K562 (cell line): Measurements from ENCODE around the gene VWC2L. TPM values are rescaled to one million over a fixed set of nuclear protein-coding genes. Genes with fewer than 3 reads are reported as not detected.

Source experiments
- ATAC-seq: fragments of 200-7000 bp; cut with Tn5 transposase; 3 replicates; pipeline ENCODE4 v1.9.1; 2020; ENCODE audit warnings: moderate library complexity
- BruUV-seq: library from RNA; stranded (reverse); fragments of 400-500 nt; replicated peaks from 2 replicates; lab custom pipeline; 2021; lab: Mats Ljungman, UMichigan
- CTCF ChIA-PET: fragments of 300-600 bp; formaldehyde crosslinking; extraction: SDS; loops from one replicate; lab custom pipeline; 2021; ENCODE audit warnings: low intra/inter-chr PET ratio; lab: Yijun Ruan, JAX
- POLR2A ChIA-PET: fragments of 300-600, 350-650 bp; sonication (Branson Sonifier 250); formaldehyde crosslinking; extraction: SDS; loops from one replicate; lab custom pipeline; 2021; ENCODE audit warnings: antibody characterized with exemption, inconsistent platforms; lab: Yijun Ruan, JAX
- DNase-seq, 4 experiments: peaks; one replicate each; pipeline versions ENCODE4 v3.0.0 to v3.0.0-alpha.2; 2011 to 2018; ENCODE audit warnings: low spot score in 3 of 4, mixed read lengths in 3 of 4; ENCODE audit errors: extremely low read depth in 1 of 4
- FAIRE-seq: peaks from 2 replicates; lab custom pipeline; 2011; peaks lifted over from hg19 to GRCh38; lab: Jason Lieb, UNC
- H2AFZ ChIP-seq: 2 replicates; pipeline ENCODE4 v1.6.0; 2011; ENCODE audit warnings: low read depth, low read length, control low read depth, inconsistent platforms
- H3K27ac ChIP-seq: fragments of 200-600 bp; 3 replicates; pipeline ENCODE4 v1.8.0; 2011; ENCODE audit warnings: low read depth, mild to moderate bottlenecking, control low read depth, inconsistent platforms, low read length, moderate library complexity, mixed read lengths; ENCODE audit errors: extremely low read depth
- H3K27me3 ChIP-seq, 2 experiments: fragments of 300-600 bp in 1 of 2; 2 replicates in 1 of 2; 3 replicates in 1 of 2; pipeline versions ENCODE4 v1.6.0 to v1.8.0; 2011; ENCODE audit warnings: inconsistent platforms in 2 of 2, low read length in 2 of 2, mild to moderate bottlenecking in 1 of 2, mixed read lengths in 1 of 2, moderate library complexity in 1 of 2; ENCODE audit not compliant: control insufficient read depth in 2 of 2, insufficient read depth in 2 of 2
- H3K36me3 ChIP-seq: fragments of 300-600 bp; 3 replicates; pipeline ENCODE4 v1.8.0; 2011; ENCODE audit warnings: mild to moderate bottlenecking, low read length, inconsistent platforms; ENCODE audit not compliant: control insufficient read depth, insufficient read depth
- H3K4me1 ChIP-seq, 2 experiments: fragments of 200-600 bp in 1 of 2; replicated peaks in 1 of 2; 2 replicates in 1 of 2; 3 replicates in 1 of 2; pipeline versions ENCODE4 v1.5.1 to v1.8.0; 2011; ENCODE audit warnings: inconsistent platforms in 2 of 2, low read length in 2 of 2, mild to moderate bottlenecking in 1 of 2, mixed read lengths in 1 of 2, moderate library complexity in 1 of 2; ENCODE audit not compliant: control insufficient read depth in 2 of 2, insufficient read depth in 2 of 2
- H3K4me2 ChIP-seq: 2 replicates; pipeline ENCODE4 v1.6.1; 2011; ENCODE audit warnings: low read length, control low read depth, inconsistent platforms, mixed read lengths; ENCODE audit not compliant: insufficient read depth
- H3K4me3 ChIP-seq: fragments of 200-600 bp; sonication (generic), shearing (Covaris generic); 2 replicates; pipeline ENCODE4 v1.5.1; 2016; ENCODE audit warnings: control low read depth, inconsistent platforms
- H3K79me2 ChIP-seq: fragments of 200-600 bp; 3 replicates; pipeline ENCODE4 v1.8.0; 2011; ENCODE audit warnings: low read length, inconsistent platforms; ENCODE audit not compliant: control insufficient read depth, insufficient read depth
- H3K9ac ChIP-seq, 2 experiments: 2 replicates each; pipeline versions ENCODE4 v1.6.0 to v1.6.1; 2011; ENCODE audit warnings: low read depth in 2 of 2, low read length in 2 of 2, control low read depth in 1 of 2, inconsistent platforms in 1 of 2, mild to moderate bottlenecking in 1 of 2, mixed read lengths in 1 of 2; ENCODE audit not compliant: insufficient read depth in 1 of 2
- H3K9me1 ChIP-seq: one replicate; pipeline ENCODE4 v1.6.0; 2011; ENCODE audit warnings: inconsistent platforms, mild to moderate bottlenecking, low read length, moderate library complexity; ENCODE audit not compliant: control insufficient read depth, insufficient read depth
- H3K9me3 ChIP-seq: replicated peaks from 2 replicates; pipeline ENCODE4 v1.5.1; 2011; ENCODE audit warnings: low read depth, low read length, inconsistent platforms; ENCODE audit not compliant: control insufficient read depth, insufficient read depth
- H4K20me1 ChIP-seq: replicated peaks from 2 replicates; pipeline ENCODE4 v1.6.1; 2011; ENCODE audit warnings: low read length, inconsistent platforms, mixed read lengths; ENCODE audit not compliant: control insufficient read depth, insufficient read depth
- BDP1 ChIP-seq: IDR thresholded peaks from 3 replicates; pipeline ENCODE4 v1.6.1; 2011; ENCODE audit not compliant: insufficient read length, insufficient read depth
- CBFA2T3 ChIP-seq: fragments of 450-650 bp; IDR thresholded peaks from 2 replicates; pipeline ENCODE4 v1.6.1; 2017
- RCOR1 ChIP-seq, 2 experiments: IDR thresholded peaks; 2 replicates each; pipeline ENCODE4 v1.6.1; 2012; ENCODE audit warnings: low read depth in 2 of 2, low read length in 2 of 2, borderline replicate concordance in 1 of 2, improper control_type of control experiment in 1 of 2
- U2AF1 ChIP-seq: fragments of 200-400 bp; formaldehyde crosslinking; optimal IDR thresholded peaks from 2 replicates; pipeline ENCODE3; 2017; ENCODE audit warnings: mild to moderate bottlenecking, low read depth, low read length, moderate library complexity
- ZNF668 ChIP-seq: fragments of 250-450 bp; sonication (Bioruptor Pico); IDR thresholded peaks from 2 replicates; pipeline ENCODE4 v1.8.0; 2022; ENCODE audit warnings: mild to moderate bottlenecking, inconsistent platforms
- WGBS: fragments of 100-300 bp; shearing (Covaris generic); methylation state at CpG from one replicate; pipeline ENCODE4 v1.1.6; 2016; ENCODE audit warnings: low coverage, mixed read lengths; ENCODE audit not compliant: insufficient coverage; ENCODE audit errors: missing lambda C conversion rate; 5-methylcytosine and 5-hydroxymethylcytosine counted together
- in situ Hi-C: fragments of 300-500 bp; cut with MboI; formaldehyde crosslinking; loops from 4 replicates; pipeline ENCODE4 v1.15.0; 2018; ENCODE audit warnings: inconsistent platforms, mixed read lengths
- intact Hi-C: fragments of 100-400 bp; cut with micrococcal nuclease; formaldehyde crosslinking; loops from 2 replicates; pipeline ENCODE4 v1.14.2; 2022
- polyA plus RNA-seq, 8 experiments: library from polyadenylated mRNA; depleted of rRNA in 4 of 8; stranded (reverse) in 5 of 8; unstranded in 3 of 8; fragments of >200 nt; fragmentation: Nextera tagmentation in 2 of 8; fragmentation: Illumina TruSeq in 1 of 8; extraction: Ambion mirVana in 2 of 8; extraction: Trizol in 1 of 8; gene quantifications; 2 replicates each; pipeline versions ENCODE4 v1.2.1 to v1.2.3, GENCODE V29; 2011 to 2014; ENCODE audit warnings: inconsistent platforms in 1 of 8, missing spikeins in 1 of 8
- total RNA-seq, 7 experiments: library from RNA; depleted of rRNA in 6 of 7; stranded (reverse); fragments of >200 nt in 6 of 7; fragmentation: Illumina TruSeq in 2 of 7; extraction: Trizol in 2 of 7; gene quantifications; 2 replicates each; pipeline versions ENCODE4 v1.2.1 to v1.2.3, GENCODE V29; 2011 to 2021; ENCODE audit warnings: low replicate concordance in 1 of 7
- TF ChIP-seq, protein P1 (sequence below): sonication (generic); formaldehyde crosslinking; IDR thresholded peaks from 2 replicates; pipeline ENCODE4 v1.8.1; 2022; ENCODE audit warnings: missing genetic modification reagents
- TF ChIP-seq, protein P2 (sequence below): fragments of 250-450 bp; sonication (Bioruptor Pico); IDR thresholded peaks from 2 replicates; pipeline ENCODE4 v1.5.0; 2020; ENCODE audit warnings: mild to moderate bottlenecking

The VWC2L gene
- total and polyA plus RNA-seq, 9 of the 15 experiments (the other 6 are each of a cell fraction or from before 2014, with no cell fraction given) = not detected

DNA sequence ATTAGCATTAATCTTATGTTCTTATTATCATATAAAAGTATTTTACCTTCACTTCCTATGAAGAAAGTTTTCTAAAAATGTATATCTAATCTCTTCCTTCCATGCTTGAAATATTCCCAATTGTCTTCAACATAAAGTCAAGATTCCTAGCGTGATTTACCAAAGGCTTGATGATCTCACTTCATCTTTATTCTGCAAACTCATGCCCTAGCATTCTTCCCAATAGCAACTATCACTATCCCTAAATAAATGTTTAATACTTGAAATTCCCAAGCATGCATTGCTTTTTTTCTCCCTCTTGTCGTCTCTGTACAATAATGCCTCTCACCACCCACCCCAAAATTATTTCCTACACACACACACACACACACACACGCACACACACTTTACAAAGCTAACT is 125.8 kb downstream of the VWC2L start:
- Histone ChIP-seq H3K27me3 (no peaks in the 10 kb centered on the region), H3K27ac (no peak overlapping the region), H3K4me3 (no peak overlapping the region), H3K9ac (no peak overlapping the region), H3K4me1 (no peaks in the 10 kb centered on the region), H3K79me2 (no peaks in the 10 kb centered on the region), H3K4me2 (no peak overlapping the region), H3K9me1 (no peaks in the 10 kb centered on the region), H3K36me3 (no peaks in the 10 kb centered on the region), H4K20me1 (no peaks in the 10 kb centered on the region), H2AFZ (no peak overlapping the region), H3K9me3 (no peaks in the 10 kb centered on the region)
- WGBS = 0% methylated on average over 1 of the region's 3 CpGs
- CTCF ChIA-PET = no interaction called here
- FAIRE-seq (no peak), DNase-seq (no peak), ATAC-seq (no peak)
- no peak for TF ChIP-seq RCOR1 (IDR thresholded peaks at IDR 0.05; ENCODE audit: borderline replicate concordance in 1 of 2, low read depth in 2 of 2, low read length in 2 of 2)
- TF ChIP-seq, protein P1, sequence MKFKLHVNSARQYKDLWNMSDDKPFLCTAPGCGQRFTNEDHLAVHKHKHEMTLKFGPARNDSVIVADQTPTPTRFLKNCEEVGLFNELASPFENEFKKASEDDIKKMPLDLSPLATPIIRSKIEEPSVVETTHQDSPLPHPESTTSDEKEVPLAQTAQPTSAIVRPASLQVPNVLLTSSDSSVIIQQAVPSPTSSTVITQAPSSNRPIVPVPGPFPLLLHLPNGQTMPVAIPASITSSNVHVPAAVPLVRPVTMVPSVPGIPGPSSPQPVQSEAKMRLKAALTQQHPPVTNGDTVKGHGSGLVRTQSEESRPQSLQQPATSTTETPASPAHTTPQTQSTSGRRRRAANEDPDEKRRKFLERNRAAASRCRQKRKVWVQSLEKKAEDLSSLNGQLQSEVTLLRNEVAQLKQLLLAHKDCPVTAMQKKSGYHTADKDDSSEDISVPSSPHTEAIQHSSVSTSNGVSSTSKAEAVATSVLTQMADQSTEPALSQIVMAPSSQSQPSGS (CRISPR knock-in tag) = no peak
- no peak for TF ChIP-seq U2AF1
- TF ChIP-seq ZNF668 = no peak
- TF ChIP-seq CBFA2T3 = no peak
- no peak for TF ChIP-seq BDP1
- TF ChIP-seq, protein P2, sequence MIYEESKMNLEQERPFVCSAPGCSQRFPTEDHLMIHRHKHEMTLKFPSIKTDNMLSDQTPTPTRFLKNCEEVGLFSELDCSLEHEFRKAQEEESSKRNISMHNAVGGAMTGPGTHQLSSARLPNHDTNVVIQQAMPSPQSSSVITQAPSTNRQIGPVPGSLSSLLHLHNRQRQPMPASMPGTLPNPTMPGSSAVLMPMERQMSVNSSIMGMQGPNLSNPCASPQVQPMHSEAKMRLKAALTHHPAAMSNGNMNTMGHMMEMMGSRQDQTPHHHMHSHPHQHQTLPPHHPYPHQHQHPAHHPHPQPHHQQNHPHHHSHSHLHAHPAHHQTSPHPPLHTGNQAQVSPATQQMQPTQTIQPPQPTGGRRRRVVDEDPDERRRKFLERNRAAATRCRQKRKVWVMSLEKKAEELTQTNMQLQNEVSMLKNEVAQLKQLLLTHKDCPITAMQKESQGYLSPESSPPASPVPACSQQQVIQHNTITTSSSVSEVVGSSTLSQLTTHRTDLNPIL (CRISPR knock-in tag) = no peak
- intact Hi-C loops (no loop called here), in situ Hi-C loops (no loop called here)
- BruUV-seq = no TSS peak
- POLR2A ChIA-PET = interaction anchor here (0.6 kb wide), 1 partner anchor 119 kb away, joined by 3 read pairs; no protein-coding TSS in a partner anchor
